Osteoblast (primary cell): ENCODE results near the gene PARVG. TPM values are rescaled to one million over a fixed set of nuclear protein-coding genes. Genes with fewer than 3 reads are reported as not detected.

Source experiments
- DNase-seq: peaks from one replicate; pipeline ENCODE4 v3.0.0; 2011; ENCODE audit warnings: low spot score, mixed read lengths; ENCODE audit not compliant: insufficient read length; ENCODE audit errors: missing footprints
- H2AFZ ChIP-seq: 2 replicates; pipeline ENCODE4 v1.6.0; 2011; ENCODE audit warnings: mild to moderate bottlenecking, low read length
- H3K27ac ChIP-seq: 2 replicates; pipeline ENCODE4 v1.5.1; 2011; ENCODE audit warnings: mild to moderate bottlenecking, low read depth, low read length, moderate library complexity
- H3K27me3 ChIP-seq: 2 replicates; pipeline ENCODE4 v1.6.0; 2012; ENCODE audit warnings: mild to moderate bottlenecking, control low read depth, inconsistent platforms, low read length, moderate library complexity; ENCODE audit not compliant: insufficient read depth
- H3K36me3 ChIP-seq: 2 replicates; pipeline ENCODE4 v1.5.1; 2011; ENCODE audit warnings: mild to moderate bottlenecking, low read length, control low read depth, moderate library complexity; ENCODE audit not compliant: insufficient read depth
- H3K4me1 ChIP-seq: 2 replicates; pipeline ENCODE4 v1.5.1; 2011; ENCODE audit warnings: mild to moderate bottlenecking, low read length, control low read depth, moderate library complexity; ENCODE audit not compliant: insufficient read depth
- H3K4me2 ChIP-seq: 2 replicates; pipeline ENCODE4 v1.6.0; 2011; ENCODE audit warnings: mild to moderate bottlenecking, low read length; ENCODE audit not compliant: insufficient read depth
- H3K4me3 ChIP-seq: fragments of 200-600 bp; sonication (generic); 3 replicates; pipeline ENCODE4 v1.5.1; 2012; ENCODE audit warnings: mild to moderate bottlenecking, low read length, inconsistent platforms; ENCODE audit not compliant: insufficient read depth
- H3K79me2 ChIP-seq: 2 replicates; pipeline ENCODE4 v1.6.0; 2012; ENCODE audit warnings: mild to moderate bottlenecking, low read length, control low read depth, inconsistent platforms; ENCODE audit not compliant: insufficient read depth
- H3K9me3 ChIP-seq: 2 replicates; pipeline ENCODE4 v1.5.1; 2011; ENCODE audit warnings: low read depth, low read length, control low read depth
- H4K20me1 ChIP-seq: 2 replicates; pipeline ENCODE4 v1.6.0; 2012; ENCODE audit warnings: mild to moderate bottlenecking, low read length, control low read depth; ENCODE audit not compliant: insufficient read depth
- total RNA-seq: library from RNA; depleted of rRNA; stranded (reverse); fragments of >200 nt; gene quantifications from 2 replicates; pipeline ENCODE4 v1.2.3, GENCODE V29; 2012
- TF ChIP-seq, protein P1 (sequence below): IDR thresholded peaks from 2 replicates; pipeline ENCODE4 v1.5.1; 2011; ENCODE audit warnings: mild to moderate bottlenecking, low read depth, low read length, moderate library complexity; ENCODE audit errors: extremely low read depth

PARVG gene
- total RNA-seq, 1 donor, result 1.1 TPM

GRCh38 chr22:44200855-44201550, 20.3 kb downstream of the PARVG start:
- peak; percentile 43 for DNase-seq
- Histone ChIP-seq H3K79me2 (no peaks in the 10 kb centered on the region), H3K4me1 (peaks cover 15% of the 10 kb centered on the region), H3K36me3 (no peaks in the 10 kb centered on the region), H3K4me3 (no peak overlapping the region), H3K27ac (no peak overlapping the region), H3K4me2 (no peak overlapping the region), H3K9me3 (no peaks in the 10 kb centered on the region), H4K20me1 (no peaks in the 10 kb centered on the region), H2AFZ (no peak overlapping the region), H3K27me3 (peaks cover 9% of the 10 kb centered on the region)
- TF ChIP-seq, protein P1, sequence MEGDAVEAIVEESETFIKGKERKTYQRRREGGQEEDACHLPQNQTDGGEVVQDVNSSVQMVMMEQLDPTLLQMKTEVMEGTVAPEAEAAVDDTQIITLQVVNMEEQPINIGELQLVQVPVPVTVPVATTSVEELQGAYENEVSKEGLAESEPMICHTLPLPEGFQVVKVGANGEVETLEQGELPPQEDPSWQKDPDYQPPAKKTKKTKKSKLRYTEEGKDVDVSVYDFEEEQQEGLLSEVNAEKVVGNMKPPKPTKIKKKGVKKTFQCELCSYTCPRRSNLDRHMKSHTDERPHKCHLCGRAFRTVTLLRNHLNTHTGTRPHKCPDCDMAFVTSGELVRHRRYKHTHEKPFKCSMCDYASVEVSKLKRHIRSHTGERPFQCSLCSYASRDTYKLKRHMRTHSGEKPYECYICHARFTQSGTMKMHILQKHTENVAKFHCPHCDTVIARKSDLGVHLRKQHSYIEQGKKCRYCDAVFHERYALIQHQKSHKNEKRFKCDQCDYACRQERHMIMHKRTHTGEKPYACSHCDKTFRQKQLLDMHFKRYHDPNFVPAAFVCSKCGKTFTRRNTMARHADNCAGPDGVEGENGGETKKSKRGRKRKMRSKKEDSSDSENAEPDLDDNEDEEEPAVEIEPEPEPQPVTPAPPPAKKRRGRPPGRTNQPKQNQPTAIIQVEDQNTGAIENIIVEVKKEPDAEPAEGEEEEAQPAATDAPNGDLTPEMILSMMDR, result no peak

- H3K79me2 ChIP-seq, result no peaks in the 10 kb centered on the region
- DNase-seq, result peak; percentile 65
These were observed 20.9 kb downstream of the PARVG start for GRCh38 chr22:44201665-44202064.

GRCh38 chr22:44202261-44202789, 21.6 kb downstream of the PARVG start:
- peak overlapping the region; percentile 40 for H3K27ac ChIP-seq

More at GRCh38 chr22:44201665-44202064, 20.9 kb downstream of the PARVG start:
- TF ChIP-seq, protein P1, result no peak
- Histone ChIP-seq H3K36me3 (no peaks in the 10 kb centered on the region), H2AFZ (peak overlapping the region; percentile 50), H3K4me3 (no peak overlapping the region), H3K4me2 (peak overlapping the region; percentile 66), H4K20me1 (no peaks in the 10 kb centered on the region), H3K27me3 (peaks cover 5% of the 10 kb centered on the region), H3K27ac (peak overlapping the region; percentile 28), H3K4me1 (peaks cover 15% of the 10 kb centered on the region), H3K9me3 (no peaks in the 10 kb centered on the region)

DNA sequence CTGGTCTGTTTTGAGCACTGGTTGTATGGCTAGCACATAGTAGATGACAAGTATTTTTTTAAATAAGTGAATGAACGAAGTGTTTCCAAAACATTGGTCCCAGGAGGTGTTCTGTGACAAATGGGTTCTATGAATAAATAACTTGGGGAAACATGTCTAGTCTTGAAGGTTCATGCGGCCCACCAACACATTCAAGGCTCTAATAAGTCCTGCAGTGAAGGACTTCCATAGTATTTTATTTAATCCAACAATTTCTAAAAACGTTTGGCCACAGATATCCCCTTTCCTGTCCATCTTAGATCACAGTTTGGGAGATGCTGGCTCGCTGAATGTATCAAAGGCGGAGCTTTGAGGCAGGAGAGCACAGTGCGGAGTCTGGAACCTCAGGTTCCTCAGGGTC, 22.5 kb downstream of the PARVG start:
- Histone ChIP-seq H3K27ac (no peak overlapping the region), H4K20me1 (no peaks in the 10 kb centered on the region), H3K79me2 (no peaks in the 10 kb centered on the region), H3K36me3 (no peaks in the 10 kb centered on the region), H3K4me2 (no peak overlapping the region), H2AFZ (no peak overlapping the region), H3K4me1 (peaks cover 15% of the 10 kb centered on the region), H3K4me3 (no peak overlapping the region), H3K27me3 (no peaks in the 10 kb centered on the region), H3K9me3 (no peaks in the 10 kb centered on the region)
- TF ChIP-seq, protein P1, result no peak
- no peak for DNase-seq

More at GRCh38 chr22:44202261-44202789, 21.6 kb downstream of the PARVG start:
- H3K27me3 ChIP-seq, result peaks cover 1% of the 10 kb centered on the region
- DNase-seq, result peak; percentile 98
- no peaks in the 10 kb centered on the region for H3K79me2 ChIP-seq
- TF ChIP-seq, protein P1, result no peak
- peak overlapping the region; percentile 50 for H2AFZ ChIP-seq
- no peaks in the 10 kb centered on the region for H3K9me3 ChIP-seq
- H3K4me3 ChIP-seq, result peak overlapping the region; percentile 21
- no peaks in the 10 kb centered on the region for H4K20me1 ChIP-seq
- H3K36me3 ChIP-seq, result no peaks in the 10 kb centered on the region
- peak overlapping the region; percentile 66 for H3K4me2 ChIP-seq
- peaks cover 15% of the 10 kb centered on the region for H3K4me1 ChIP-seq
